HG02763 (cell line): ENCODE measurements around the gene CELF2.
"Not testable (repeated sequence)": the region's sequence is repeated elsewhere in the genome, so short reads cannot be mapped to it uniquely, and the experiment has no call there.

Experiments
- ATAC-seq: cut with Tn5 transposase; IDR thresholded peaks from one replicate; pipeline ENCODE4 v1.9.1; 2021; ENCODE audit warnings: mild to moderate bottlenecking, moderate library complexity; ENCODE audit not compliant: unreplicated experiment

Gene CELF2

DNA sequence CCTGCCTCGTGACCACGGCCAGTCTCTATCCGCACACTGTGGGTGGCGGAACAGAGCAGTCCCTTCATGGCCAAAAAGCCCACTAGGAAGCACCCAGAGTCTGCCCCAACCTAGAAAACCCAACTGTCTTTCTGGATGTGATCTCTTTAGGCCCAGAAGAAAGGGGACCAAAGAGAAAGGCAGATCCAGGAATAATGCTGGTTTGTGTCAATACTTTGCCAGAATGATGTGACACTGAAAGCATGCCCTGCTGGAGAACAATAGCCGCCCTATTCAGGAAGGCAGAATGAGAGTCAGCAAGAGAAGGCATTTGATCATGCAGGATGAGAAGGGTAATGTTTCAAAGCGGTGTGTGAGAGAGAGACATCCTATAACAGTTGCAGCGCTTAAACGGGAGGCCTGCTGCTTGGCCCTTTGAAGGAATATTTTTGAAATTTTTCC is 319.1 kb downstream of the CELF2 start:
- ATAC-seq, result no peak

DNA sequence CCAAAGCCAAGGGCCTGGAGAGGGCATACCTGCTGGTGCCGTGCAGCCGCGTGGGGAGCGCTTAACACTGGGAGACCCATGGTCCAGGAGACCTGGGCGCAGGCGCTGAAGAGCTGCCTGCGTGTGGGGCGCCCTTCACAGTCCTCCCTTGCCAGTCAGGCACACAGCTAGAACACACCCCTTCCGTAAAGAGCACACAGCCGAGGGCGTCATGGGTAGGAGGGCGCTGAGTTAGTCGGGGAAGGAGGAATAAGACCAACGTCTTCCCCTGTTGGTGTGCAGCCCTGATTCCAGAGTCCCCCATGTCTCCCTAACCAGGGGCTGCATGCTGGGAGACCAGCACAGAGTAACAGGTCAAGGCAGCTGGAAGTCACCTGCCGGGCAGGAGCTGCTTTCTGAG is 319.8 kb downstream of the CELF2 start:
- no peak for ATAC-seq

DNA sequence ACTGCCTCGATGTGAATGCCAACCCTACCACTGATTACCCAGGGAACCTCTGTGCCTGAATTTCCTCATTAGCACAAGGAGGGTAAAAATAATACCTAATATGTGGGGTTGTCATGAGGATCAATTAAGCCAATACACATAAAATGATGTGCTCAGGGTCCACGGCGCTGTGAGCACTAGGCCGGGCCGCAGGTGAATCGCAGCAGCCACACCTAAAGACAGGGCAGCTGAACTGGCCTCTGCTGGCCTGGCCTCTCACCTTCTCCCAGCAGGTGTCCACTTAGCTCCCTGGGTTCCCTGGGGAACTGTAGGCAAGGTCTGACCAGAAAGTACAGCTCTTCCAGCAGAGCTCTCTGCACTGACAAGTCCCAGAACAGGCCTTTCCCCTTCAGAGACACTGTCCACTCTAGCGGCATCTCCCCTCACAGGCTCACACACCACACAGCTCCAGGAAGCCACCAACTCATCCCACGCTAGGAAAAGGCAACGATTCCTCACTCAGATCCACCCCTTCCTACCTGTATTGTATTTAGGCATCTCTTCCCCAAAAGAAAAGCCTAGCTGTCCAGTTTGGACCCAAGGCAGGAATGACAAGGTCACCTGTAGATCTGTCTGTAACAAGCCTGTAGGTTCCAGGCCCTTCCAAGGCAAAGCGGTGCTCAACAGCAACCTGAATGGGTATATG is 320.6 kb downstream of the CELF2 start:
- no peak for ATAC-seq

DNA sequence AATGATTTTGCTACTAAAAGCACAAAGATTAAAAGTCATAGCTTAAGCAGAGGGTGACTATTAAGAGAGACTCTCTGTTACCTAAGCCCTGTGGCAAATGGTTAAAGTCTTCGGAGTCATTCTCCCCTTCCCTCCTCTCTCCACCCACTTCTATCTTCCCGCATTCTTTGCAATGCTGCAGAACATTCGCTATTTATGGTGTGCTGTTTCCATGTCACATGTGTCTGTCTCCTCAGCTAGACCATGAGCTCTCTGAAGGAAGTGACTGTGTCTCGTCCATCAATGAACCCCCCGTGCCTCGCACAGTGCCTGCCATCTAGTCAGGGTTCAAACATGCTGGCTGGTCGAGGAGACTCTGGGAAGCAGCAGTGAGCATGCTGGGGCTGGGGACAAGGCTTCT is 321.3 kb downstream of the CELF2 start:
- no peak for ATAC-seq

DNA sequence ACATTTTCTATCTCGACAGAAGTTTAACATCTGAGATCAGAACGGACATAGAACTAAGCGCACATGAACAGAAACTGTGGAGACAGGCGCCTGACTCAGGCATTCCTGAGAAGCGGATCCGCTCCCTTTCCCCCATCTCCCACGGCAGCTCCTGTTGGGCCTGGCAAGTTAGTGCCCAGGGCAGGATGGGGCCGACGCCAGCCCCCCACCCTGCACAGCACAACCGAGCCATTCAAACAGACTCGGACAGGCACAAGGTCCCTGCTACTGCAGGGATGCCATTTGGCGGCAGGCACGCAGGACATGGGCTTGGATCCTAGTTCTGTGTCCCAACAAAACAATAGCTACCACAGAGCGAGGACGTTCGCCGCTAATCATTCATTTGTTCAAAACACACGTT is 322.0 kb downstream of the CELF2 start:
- ATAC-seq, result no peak

DNA sequence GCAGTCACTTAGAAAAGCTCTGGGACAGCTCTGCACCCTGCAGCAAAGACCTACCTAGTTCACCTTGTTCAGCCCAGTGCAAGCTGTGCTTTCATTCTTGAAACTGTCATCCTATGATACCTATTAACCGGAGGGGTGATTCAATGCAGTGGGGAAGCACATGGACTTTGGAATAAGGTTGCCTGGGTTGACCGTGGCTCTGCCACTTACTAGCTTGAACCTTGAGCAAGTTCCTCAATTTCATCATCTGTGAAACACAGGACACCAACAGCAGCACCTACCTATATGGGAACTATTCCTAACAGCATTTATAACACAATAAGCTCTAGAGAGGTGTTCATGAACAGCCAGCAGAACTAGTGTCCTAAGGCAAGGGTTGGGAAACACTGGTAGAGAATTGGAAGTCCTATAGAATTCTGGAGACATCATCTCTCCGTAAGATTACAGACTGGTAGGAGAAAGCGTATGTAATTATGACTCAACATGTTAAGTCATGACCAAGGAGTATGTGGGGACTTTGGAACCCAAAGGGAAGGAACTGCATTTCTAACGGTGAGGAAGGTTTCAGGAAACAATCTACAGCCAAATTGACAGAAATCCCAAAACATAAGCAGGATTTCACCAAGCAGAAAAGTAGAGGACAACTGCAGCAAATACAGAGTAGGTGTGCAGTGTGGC is 323.8 kb downstream of the CELF2 start:
- ATAC-seq, result no peak

DNA sequence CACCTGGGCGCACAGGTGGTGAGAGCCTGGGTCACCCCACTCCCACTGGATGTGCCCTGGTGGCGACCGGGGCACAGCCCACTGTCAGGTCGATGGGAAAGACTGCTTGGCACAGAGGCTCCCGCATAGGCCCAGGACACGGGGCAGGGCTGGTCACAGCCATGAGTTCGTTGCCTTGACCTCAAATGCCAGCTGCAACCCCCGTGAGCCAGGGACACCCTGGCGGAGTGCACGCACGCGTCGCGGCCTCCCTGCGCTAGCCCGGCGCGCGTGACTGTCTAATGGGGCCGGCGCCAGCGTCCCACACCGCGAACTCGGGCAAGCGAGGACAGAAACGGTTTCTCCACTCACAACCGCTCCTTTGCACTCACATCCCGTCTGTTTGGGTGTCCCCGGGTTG is 326.4 kb downstream of the CELF2 start:
- ATAC-seq, result no peak

DNA sequence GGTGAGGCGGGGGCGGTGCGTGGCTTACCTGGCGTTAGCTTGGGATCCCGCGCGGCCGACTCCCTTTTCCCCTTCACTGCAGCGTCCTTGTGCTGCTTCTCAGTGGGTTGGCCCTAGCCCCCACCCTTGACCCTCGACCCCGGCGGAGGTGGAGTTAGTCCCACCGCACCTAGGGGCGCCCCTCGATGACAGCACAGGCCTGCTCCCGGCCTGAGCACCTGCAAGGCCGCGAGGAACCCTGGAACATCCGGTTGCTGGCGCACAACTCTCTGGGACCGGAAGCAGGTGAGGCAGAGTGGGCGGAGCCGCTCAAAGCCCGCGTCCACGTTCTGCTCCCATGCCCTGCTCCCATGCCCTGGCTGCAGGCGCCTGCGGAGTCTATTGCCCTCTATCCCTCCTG is 326.9 kb downstream of the CELF2 start:
- ATAC-seq, result no peak

DNA sequence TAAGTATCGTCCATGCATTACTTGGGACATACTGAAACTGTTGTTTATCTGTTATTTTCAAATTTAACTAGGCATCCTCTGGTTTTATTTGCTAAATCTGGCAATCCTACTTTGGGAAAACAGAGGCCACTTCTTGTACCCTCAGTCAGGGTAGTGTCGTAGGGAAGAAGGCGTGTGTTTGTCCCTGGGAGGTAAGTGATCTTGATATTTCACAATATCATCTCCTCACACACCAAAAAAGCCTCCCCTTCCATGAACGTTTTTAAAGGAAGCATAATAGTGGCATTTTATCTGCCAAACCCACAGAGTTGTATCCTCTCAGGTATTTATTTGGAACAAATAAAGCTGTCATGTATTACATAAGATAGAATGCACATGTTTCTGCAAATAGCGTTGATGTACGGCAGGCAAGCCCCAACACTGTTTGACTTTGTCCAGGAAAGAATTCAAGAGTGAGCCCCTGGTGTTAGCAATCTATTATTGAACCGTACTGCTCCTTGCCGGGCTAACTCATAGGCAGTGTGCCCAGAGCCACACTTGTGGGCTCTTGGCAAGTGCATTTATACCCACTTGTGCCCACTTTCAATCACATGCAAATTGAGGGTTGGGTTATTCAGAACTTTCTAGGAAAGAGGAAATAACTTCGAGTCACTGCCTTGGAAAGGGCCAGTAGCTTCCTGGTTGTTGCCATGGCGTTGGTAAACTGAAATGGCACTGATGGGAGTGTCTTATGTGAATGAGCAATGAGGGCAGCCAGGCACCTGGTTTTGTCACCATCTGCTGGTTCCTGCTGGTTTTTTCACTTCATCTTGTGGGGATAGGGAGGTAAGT is 327.8 kb downstream of the CELF2 start:
- ATAC-seq, result no peak

DNA sequence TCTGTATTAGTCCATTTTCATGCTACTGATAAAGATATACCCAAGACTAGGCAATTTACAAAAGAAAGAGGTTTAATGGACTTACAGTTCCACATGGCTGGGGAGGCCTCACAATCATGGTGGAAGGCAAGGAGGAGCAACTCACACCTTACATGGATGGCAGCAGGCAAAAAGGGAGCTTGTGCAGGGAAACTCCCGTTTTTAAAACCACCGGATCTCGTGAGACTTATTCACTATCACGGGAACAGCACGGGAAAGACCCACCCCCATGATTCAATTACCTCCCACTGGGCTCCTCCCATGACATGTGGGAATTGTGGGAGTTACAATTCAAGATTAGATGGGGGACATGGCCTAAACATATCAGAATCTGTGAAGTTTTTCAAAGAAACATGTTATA is 329.9 kb downstream of the CELF2 start:
- not testable (repeated sequence) for ATAC-seq

DNA sequence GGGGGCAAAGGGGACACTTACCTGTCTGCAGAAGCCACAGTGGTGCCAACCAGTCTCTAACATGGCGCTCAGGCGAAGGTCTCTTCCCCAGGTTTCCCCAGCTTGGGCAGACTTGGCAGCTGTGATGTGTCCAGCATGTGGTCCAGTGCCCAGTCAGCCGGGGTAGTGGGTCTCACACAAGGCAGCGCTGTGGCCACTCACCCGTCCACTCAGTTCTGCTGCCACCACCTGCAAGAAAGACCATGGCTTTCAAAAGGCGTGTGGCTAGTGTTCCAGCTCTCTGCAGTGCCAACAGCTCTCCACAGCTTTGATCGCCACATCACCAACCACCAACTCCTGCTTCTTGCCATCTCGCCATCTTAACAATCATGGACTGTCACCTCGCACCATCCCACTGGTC is 334.1 kb downstream of the CELF2 start:
- no peak for ATAC-seq

DNA sequence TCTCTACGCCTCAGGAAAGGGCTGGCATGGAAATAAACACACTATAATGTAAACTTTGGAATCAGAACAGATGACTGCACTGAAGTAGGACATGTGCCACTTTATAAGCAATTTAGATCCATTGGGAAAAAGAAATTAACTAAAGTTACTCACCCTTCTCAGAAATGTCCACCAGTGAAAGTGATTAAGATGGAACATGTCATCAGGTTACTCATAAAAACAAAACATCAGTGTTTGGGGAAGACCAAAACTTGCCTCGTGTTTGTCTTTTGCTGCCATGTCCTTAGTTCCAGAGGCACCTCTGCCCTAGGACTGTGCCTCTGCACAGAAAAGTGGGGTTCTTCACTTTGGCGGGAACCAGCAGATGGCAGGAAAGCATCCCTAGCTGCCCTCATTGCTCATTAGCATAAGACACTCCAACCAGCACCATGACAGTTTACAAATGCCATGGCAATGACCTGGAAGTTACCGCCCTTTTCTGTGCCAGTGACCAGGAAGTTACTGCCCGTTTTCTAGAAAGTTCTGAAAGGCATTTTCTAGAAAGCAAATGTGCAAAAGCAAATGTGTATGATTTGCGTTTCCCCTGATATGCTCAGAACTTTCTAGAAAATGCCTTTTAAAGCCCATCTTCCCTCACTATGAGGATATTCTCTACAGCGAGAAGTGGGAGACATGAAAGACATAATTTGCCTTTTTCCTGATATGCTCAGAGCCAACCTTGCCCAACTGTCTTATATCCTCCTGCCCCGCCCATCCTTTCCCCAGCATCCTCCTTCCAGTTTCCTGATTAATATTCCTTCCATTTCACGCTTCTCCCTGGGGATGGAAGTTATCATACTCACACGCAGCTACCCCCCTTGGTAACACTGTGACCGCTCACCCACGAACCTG is 335.6 kb downstream of the CELF2 start:
- ATAC-seq, result no peak

DNA sequence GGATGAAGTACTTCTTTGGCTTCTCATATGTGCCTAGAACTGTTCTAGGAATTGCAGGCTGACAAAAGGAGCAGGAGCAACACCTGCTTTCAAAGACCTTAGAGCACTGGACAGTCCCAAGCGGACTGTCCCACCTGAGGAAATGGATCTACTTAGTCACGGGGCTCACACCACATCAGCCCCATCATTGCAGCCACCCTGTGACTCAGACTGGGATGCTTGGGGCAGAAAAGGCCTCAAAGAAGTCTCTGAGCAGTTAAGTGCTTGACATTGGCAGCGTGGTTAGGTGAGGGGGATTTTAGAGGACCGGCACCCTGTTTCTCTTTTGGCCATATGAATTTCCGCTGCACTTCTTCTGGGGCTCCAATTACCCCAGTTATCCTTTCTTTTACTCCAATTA is 337.2 kb downstream of the CELF2 start:
- ATAC-seq, result no peak

DNA sequence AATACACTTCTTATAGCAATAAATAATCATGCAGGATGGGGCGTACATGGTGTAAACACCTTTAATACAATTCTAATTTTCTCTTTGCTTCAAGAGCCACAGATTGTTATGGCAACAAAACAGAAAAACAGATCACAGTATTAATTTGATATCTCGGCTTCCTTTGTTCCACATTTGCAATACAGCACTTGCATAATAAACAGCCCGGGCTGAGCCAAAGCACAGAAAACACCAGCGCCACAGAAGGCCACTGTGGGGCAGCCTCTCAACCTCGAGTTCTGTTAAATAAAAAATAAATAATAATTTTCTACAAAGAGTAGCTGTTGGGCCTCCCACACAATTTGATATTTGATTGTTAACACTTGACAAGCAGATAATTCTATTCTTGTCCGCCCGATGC is 337.9 kb downstream of the CELF2 start:
- ATAC-seq, result no peak

DNA sequence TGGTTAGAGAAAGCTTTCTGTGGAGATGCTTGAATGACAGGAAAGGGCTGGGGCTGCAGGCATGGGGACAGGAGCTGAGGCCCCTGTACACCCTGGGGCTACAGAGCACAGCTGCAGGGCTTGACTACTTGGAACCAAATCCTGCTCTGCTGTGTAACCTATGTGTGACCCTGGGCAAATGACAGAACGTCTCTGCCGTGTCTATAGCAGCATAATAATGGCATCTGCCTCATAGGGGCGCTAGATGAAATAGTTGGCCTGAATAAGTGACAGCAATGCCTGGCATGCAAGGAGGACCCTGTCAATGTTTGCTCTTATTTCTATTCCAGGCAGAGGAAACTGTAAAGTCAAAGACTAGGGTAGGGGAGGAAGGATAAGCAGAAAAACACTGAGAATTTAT is 339.8 kb downstream of the CELF2 start:
- ATAC-seq, result no peak

DNA sequence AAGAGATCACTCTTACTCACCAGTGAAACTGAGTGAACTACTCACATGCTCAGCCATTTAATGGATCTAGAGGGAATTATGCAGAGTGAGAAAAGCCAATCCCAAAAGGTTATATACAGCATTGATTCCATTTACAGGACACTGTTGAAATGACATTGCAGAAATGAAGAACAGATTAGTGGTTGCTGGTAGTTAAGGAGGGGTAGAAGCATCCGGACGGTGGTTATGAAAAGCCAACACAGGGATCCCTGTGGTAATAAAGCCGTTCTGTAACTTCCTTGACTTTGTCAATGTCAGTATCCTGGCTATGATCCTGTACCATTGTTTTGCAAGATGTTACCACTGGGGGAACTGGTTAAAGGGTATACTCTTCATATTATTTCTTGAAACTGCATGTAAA is 340.3 kb downstream of the CELF2 start:
- no peak for ATAC-seq

DNA sequence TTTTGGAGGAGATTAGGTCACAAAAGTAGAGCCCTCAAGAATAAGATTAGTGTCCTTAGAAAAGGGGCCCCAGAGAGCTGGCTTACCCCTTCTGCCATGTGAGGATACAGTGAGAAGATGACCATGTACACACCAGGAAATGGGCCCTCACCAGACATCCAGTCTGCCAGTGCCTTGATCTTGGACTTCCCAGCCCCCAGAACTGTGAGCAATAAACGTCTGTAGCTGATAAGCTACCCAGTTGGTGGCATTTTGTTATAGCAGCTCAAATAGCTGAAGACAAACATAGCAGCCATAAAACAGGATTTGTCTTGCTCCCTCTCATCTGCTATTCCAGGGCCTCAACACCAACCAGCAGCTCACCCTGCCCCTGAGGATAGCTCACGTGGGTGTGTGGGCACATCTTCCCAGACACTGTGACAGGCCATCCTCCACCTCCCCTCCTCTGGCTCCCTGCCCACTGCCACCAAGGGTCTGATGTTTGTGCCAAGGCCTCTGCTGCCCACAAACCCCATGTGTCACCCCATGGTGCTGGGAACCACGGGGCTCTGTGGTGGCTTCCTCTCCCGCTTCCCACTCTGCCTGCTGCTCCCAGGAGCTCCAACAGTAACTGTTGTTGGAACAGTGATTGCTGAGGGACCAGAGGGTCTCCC is 341.4 kb downstream of the CELF2 start:
- no peak for ATAC-seq

DNA sequence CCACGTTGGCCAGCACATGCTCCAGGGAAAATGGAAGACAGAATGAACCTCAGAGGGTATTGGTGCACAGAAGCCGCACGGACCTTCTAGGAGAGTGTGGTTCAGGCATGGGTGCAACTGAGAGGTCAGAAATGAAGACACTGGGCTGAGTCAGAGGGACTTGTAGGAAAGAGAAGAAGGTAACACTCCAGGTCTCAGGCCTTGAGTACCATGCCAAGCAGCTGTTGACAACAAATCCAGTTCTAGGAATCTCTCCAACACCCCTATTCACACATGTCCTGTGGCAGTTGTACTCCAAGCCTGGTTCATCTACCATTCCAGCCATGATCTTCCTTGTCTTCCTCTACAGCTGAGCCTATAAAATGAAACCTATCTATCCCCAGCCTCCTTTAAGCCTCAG is 342.2 kb downstream of the CELF2 start:
- no peak for ATAC-seq

DNA sequence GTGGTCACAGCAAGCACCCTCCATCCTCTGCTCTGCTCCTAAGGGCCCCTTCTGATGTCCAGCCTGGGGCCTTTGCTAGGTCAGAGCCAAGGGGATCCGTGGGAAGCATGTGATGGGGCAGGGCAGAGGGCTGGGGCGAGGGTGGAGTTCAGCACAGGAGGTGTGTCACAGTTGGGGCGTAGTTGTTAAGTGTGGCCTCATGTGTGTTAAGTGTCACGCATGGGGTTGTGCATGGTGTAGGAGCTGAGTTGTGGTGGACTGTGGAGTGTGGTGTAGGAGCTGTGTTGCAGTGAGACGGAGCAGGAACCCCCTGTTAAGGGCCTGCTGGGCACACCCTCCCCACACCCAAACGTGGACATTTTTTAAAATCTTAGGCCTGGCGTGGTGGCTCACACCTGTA is 345.8 kb downstream of the CELF2 start:
- no peak for ATAC-seq

DNA sequence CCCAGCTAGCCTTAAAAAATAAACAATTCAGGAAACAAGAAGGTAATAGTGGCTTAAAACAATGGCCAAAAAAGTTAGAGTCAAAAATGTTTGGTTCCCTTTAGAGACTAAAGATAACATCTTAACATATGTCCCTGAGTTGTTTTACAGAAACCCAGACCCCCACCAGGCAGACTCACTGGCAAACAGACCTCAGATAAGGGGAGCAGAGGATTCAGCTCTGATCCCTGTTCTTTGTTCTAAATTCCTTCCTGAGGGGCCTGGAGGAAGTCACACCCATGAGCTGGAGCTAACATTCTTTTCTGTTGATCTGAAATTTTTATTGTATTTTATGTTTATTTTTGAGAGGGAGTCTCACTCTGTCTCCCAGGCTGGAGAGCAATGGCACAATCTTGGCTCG is 346.6 kb downstream of the CELF2 start:
- ATAC-seq, result no peak
